ENCODE data around the gene ACOT11.

The ACOT11 gene

GRCh38 chr1:54593571-54594160, 45.6 kb downstream of the ACOT11 start:
- DNase-seq = no peak

GRCh38 chr1:54594463-54594862, 46.4 kb downstream of the ACOT11 start:
- DNase-seq = no peak

GRCh38 chr1:54595956-54596498, 48.0 kb downstream of the ACOT11 start:
- no peak for DNase-seq

- DNase-seq = no peak
These were observed 48.7 kb downstream of the ACOT11 start for GRCh38 chr1:54596756-54597155.

GRCh38 chr1:54597455-54598030, 49.5 kb downstream of the ACOT11 start:
- no peak for DNase-seq

- no peak for DNase-seq
These were observed 51.3 kb downstream of the ACOT11 start for GRCh38 chr1:54599211-54599823.

GRCh38 chr1:54600947-54601721, 53.1 kb downstream of the ACOT11 start:
- DNase-seq = no peak

- DNase-seq = no peak
These were observed 53.7 kb downstream of the ACOT11 start for GRCh38 chr1:54601730-54602129.

GRCh38 chr1:54602554-54602953, 54.5 kb downstream of the ACOT11 start:
- no peak for DNase-seq

- no peak for DNase-seq
These were observed 55.2 kb downstream of the ACOT11 start for GRCh38 chr1:54603241-54603640.

- no peak for DNase-seq
These were observed 56.0 kb downstream of the ACOT11 start for GRCh38 chr1:54604051-54604450.

GRCh38 chr1:54604572-54605370, 56.7 kb downstream of the ACOT11 start:
- peak; percentile 20 for DNase-seq

- DNase-seq = no peak
These were observed 58.3 kb downstream of the ACOT11 start for GRCh38 chr1:54606096-54606989.

GRCh38 chr1:54606990-54607325, 58.9 kb downstream of the ACOT11 start:
- DNase-seq = no peak

- DNase-seq = no peak
These were observed 60.0 kb downstream of the ACOT11 start for GRCh38 chr1:54607821-54608565.

GRCh38 chr1:54608566-54609230, 60.7 kb downstream of the ACOT11 start:
- no peak for DNase-seq

- no peak for DNase-seq
These were observed 61.4 kb downstream of the ACOT11 start for GRCh38 chr1:54609301-54609921.

- no peak for DNase-seq
These were observed 62.0 kb downstream of the ACOT11 start for GRCh38 chr1:54610048-54610447.

GRCh38 chr1:54610601-54611580, 62.9 kb downstream of the ACOT11 start:
- DNase-seq = no peak

All from CD4-positive, alpha-beta T cell treated with Interleukin-12 subunit alpha and Interleukin-12 subunit beta, for 1 hour (primary cell).